ENCODE data around the gene CTRL.
"Not testable (repeated sequence)": the region's sequence is repeated elsewhere in the genome, so short reads cannot be mapped to it uniquely, and the experiment has no call there.

Gene CTRL

GRCh38 chr16:67931712-67932461 lies at the start of gene CTRL:
Gene CTRL, minus strand, starts transcription at chr16:67931862. Its CDS starts 10 bp downstream, at chr16:67931852.
- no peak for DNase-seq

DNA sequence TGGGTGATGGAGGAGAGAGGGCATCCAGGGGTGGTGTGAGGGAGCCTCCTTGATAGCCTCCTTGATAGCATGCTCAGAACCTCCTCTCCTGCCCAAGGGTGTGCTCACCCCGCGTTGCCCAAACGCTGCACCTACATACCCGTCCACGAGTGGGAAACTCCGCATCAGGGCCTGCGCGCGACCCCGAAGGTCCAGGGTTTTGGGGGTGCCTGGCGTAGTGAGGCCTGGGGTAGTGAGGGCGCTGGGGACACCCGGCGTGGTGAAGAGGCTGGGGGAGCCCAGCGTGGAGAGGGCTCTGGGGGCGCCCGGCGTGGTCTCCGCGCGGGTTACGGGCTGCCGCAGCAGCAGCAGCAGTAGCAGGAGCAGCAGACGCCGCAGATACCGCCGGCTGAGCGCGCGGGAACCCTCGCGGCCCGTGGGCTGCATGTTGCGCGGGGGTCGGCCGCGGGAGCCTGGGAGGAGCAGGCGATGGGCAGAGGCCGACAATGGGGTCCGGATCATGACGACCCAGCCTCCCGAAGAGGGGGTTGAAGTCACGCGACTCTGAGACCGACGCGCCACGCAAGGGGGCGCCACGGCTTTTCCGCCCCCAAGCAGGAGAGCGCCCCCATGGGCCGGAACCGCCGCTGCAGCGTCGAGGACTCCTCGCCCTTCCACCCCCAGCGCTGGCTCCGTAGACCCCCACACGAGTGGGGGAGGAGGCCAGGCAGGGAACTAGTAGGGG lies 48.5 kb upstream of the CTRL start, which contains the start of gene DPEP3:
Gene DPEP3 (minus strand): TSS at position 545 of the 724 bp plus-strand sequence. CDS start 119 bp downstream, at position 426.
- DNase-seq = no peak

GRCh38 chr16:67977469-67978227 lies 46.0 kb upstream of the CTRL start:
- DNase-seq = no peak

GRCh38 chr16:67977005-67977404 lies 45.3 kb upstream of the CTRL start:
- no peak for DNase-seq

DNA sequence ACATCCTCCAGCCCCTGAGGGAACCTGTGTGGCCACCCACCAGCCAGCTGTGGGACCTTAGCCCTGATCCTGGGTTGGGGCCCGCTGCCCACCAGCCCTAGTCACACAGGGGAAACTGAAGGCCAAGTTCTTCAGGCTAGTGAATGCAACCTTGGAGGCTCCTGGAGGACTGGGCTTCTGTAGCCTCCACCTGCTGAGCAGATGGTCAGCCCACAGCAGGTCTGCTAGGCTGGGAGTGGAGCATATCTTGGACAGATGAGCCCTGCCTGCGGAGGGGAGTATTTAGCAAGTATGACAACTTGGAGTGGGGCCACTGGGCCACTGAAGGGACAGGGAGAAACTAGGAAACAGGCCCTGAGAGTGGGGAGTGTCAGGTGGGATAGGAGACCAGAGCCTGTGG lies 44.5 kb upstream of the CTRL start:
- DNase-seq = no peak

DNA sequence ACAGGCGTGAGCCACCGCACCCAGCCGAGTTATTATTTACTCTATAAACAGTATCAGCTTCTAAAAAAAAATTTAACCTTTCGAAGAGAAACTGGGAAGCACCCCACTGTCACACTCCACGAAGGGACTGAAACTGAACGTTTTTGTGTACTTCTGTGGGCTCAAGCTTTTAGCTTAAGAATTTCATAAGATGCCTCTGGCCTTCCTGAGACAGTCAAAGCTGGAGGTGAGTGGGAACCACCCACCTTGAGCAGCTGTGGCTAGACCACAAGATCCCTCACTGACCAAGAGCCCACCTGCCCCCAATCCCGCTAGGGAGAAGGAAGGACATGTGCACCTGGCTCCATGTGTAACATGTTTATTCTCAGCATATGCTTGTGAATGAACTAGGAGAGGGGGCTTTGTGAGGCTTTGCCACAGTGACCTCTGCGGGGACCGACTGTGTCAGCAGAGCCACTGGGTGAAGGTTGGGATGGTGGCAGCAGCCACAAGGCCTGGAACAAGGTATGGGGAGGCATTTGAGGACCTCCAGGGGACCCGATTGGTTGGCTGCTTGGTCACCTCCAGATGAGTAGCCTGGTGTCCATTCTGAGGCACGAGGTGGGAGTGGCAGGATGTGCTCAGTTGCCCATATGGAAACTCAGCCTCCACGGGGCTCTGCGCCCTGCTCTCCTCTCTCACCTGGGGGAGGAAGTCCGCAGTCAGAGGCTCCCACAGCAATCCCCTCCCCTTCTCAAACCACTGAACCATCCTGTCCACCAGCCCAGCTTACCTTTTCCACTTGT lies 43.9 kb upstream of the CTRL start:
- DNase-seq = no peak

DNA sequence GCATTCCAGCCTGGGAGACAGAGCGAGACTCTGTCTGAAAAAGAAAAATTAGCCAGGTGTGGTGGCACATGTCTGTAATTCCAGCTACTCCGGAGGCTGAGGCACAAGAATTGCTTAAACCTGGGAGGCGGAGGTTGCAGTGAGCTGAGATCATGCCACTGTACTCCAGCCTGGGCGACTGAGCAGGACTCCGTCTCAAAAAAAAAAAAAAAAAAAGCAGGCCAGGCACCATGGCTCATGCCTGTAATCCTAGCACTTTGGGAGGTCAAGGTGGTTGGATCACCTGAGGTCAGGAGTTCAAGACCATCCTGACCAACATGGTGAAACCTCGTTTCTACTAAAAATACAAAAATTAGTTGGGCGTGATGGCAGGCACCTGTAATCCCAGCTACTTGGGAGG lies 40.6 kb upstream of the CTRL start:
- not testable (repeated sequence) for DNase-seq

DNA sequence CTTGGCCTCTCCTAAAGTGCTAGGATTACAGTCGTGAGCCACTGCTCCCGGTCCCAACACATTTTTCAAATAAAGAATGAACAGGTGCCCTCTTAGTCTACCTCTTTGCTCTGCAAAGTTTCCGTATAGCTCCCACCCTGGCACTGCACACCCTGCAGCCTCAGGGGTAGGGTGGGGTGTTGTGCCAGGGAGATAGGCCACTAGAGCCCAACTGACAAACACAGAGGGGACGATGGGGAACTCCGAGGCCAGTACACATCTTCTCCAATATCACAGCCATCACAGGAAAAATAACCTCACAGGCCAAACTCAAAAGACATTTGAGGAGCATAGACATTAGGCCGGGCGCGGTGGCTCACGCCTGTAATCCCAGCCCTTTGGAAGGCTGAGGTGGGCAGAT lies 39.4 kb upstream of the CTRL start:
- DNase-seq = no peak

GRCh38 chr16:67969254-67970039 lies 37.8 kb upstream of the CTRL start:
- no peak for DNase-seq

- peak; percentile 41 for DNase-seq
These were observed 37.0 kb upstream of the CTRL start, which contains the start of gene SLC12A4 for GRCh38 chr16:67968400-67969253. Gene SLC12A4, minus strand, starts transcription at chr16:67968637. Its CDS starts 84 bp downstream, at chr16:67968553.

DNA sequence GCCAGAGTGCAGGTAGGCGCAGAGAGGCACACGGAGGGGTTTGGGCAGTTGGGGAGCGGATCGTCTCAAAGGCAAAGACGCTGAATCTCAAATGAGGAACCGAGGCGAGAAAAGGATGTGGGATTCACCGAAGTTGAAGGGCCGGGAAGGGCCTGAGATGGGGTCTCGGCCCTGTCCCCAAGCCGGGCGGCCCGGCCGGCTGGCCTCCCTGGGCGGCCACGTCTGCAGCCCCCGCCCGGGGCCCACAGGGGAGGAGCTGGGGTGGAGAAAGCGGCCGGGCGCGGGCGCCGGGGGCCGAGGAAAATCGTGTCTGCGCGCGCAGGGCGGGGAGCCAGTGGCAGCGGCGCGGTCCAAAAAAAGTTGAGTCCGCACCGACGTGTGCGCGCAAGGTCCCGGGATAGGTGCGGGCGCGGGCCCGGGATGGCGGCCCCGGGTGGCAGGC lies 36.3 kb upstream of the CTRL start:
- no peak for DNase-seq

DNA sequence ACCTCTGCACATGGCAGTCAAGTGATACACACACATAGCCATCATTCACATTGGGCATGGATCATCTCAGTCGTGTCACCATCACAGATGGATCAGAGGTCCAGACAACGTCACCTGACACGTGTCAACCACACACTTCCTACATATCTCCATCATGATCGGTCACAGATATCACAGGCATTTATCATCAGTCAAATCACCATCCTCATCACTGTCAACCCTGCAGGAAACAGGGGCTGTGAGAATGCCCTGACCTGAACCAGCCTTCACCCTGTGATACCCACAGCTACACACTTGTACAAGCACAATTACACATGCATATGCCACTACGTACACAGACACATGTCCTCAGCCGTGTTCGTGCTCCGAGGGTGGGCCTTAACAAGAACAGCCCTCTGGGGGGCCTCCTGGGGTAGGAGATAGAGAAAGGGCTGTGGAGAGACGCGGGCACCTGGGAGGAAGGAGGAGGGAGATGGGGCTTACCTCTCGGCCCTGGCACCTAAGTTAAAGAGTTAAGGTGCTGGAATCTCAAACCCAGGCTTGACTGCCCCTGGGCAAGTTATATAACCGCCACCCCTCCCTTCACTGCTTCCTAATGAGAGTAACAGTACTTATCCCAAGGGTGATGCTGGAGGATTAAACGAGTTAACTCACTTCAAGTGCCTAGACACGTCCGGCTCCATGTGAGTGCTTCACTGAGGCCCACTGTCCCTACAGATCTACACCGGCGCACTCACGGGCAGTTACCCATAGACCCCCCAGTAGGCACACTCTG lies 35.7 kb upstream of the CTRL start:
- no peak for DNase-seq

DNA sequence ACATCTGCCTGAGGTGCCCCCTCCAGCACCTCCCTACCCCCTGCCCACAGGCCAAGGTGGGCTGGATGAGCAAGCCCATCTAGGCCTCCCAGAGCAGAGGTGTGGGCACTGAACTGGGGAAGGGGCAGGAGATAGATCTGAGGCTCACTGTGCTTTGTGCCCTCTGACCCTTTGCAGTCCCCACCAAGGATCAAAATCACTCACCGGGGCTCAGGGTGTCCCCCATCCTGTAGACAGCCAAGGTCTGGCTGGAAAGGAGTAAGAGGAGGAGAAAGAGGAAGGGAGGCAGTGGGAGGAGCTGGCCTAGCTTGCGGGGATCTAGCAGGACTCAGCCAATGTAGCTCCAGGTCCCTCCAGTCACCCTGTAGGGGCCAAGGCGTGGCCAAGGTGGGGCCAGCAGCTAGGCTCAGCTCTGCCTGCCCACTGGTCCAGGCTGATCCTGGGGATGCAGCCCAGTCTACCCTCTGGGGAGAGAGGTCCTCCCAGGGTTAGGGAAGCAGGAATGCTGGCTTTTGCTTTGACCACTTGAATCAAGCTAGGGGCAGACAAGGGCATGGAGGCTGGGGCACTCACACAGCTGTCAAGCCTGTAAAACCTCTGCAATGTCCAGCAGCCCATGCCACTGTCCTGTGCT lies 35.0 kb upstream of the CTRL start:
- DNase-seq = no peak

DNA sequence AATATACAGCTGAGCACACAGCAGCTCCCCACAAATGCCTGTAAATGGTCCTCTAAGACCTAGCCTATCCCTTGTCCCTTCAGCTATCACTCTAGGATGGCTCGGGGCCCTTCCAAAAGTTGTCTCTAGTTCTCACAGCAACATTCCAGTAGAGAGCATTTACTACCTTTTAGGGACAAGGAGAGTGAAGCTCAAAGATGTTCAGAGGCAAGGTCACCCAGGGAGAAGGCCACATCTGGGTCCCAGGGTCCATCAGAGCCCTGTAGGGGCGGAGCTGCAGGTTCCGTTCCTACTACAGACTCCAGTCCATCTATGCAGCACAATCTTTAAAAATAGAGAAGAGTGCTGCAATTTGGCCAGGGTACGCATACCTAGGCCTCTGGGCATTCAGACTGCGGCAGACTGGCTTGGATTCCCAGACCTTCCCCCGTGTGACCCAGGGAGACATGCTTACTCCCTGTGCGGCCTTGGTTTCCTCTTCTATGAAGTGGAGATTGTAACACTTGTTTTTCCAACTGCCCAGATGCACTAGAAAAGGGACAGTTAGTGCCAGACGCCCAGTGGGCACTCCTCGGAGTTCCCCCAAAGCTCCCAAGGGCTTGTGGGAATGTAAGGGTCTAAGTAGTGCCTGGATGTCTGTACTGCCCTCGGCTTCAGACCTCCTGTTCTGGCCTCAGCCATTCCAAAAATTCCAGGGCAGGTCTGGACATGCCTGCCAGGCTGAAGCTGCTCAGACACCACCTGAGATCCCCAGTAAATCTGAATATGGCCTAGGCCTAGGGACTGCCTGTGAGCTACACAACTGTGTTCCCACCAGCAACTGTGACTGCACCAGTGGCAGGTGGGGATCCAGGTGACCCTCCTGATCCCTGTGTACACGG lies 34.2 kb upstream of the CTRL start:
- DNase-seq = no peak

DNA sequence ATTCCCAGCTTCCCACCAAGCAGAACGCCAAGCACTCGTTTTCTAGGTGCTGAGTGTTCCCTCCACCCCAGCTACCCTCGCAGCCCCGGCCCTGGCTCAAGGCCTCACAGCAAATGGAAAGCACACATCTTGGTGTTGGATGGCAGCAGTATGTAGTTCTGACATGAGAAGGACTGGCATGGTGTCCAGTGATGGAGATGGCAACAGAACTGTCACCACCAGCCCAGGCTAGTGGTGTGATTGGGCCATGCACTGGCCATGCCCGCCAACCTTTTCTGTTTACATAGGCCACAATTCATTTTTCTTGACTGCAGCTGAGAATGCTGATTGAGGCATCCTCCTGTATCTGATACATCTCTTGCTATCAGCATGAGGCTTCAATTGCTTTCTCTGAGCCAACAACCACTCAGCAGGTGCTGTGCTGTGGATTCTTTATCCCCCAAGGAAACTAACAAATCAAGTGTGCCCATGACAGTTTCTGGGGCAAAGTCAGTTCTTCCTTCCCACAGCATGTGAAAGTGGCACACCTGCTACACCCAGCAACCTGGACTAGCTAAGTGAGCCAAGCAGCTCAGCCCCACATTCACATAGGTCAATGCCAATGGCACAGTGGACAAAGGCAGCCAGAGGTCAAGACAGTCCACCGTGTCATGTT lies 32.9 kb upstream of the CTRL start:
- DNase-seq = no peak

- DNase-seq = no peak
These were observed 32.1 kb upstream of the CTRL start for GRCh38 chr16:67963662-67964321.

- DNase-seq = no peak
These were observed 31.6 kb upstream of the CTRL start for GRCh38 chr16:67963292-67963661.

All from NCI-H1105 (cell line).